ENCODE results near the gene GALNT9. TPM values are rescaled to one million over a fixed set of nuclear protein-coding genes. Genes with fewer than 3 reads are reported as not detected.

GALNT9 gene
- total RNA-seq, 1 donor from 2014 or later, result not detected

DNA sequence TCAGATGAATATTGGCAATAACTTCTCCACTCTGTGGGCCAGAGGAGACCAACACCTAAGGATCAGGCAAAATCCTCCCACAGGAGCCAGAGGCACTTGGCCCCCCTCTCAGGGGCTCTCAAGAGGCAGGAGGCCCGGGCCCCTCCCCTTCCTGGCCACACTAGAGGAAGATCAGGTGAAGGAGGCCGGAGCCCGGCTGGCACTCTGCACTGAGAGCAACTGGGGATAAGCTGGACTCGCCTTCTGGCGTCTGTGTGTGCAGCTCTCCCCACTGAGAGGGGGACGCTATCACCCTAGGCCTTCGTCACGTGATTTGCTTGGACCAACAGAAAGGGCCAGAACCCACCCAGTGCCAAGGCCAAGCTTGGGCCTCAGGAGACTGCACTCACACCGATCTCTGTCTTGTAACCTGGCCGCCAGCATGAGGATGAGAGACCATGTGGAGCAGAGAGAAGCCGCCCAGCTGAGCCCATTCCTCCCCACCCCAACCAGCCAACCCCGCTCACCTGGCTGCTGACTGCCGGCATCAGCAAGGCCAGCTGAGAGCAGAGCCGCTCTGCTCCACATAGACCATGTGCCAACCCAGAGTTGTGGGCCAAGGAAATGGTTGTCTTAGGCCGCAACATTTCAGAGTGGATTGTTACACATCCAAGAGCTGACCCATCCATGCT is 121.1 kb downstream of the GALNT9 start:
- no peak overlapping the region for H2AFZ ChIP-seq (replicated peaks)
- no peak for DNase-seq (ENCODE audit: low spot score)
- no peak overlapping the region for H3K4me2 ChIP-seq
- peaks cover 90% of the 10 kb centered on the region for H3K27me3 ChIP-seq
- Mint-ChIP-seq H3K4me1 (peaks cover 16% of the 10 kb centered on the region), H3K9me3 (peaks cover 10% of the 10 kb centered on the region), H3K36me3 (no peaks in the 10 kb centered on the region), H3K4me3 (no peak overlapping the region), H3K27ac (no peak overlapping the region), H3K27me3 (ENCODE audit: insufficient read depth, low read depth) (peaks cover 47% of the 10 kb centered on the region)
- H3K9ac ChIP-seq, result no peak overlapping the region
- no peaks in the 10 kb centered on the region for H3K36me3 ChIP-seq
- peaks cover 8% of the 10 kb centered on the region for H3K4me1 ChIP-seq
- no peaks in the 10 kb centered on the region for H3F3A ChIP-seq (ENCODE audit: low read depth)
- no peak for TF ChIP-seq EZH2phosphoT487 (IDR thresholded peaks at IDR 0.05)
- TF ChIP-seq EZH2 (IDR thresholded peaks at IDR 0.05), result no peak
- TF ChIP-seq CTCF (IDR thresholded peaks at IDR 0.05), result no peak
- no peak overlapping the region for H3K27ac ChIP-seq
- H3K4me3 ChIP-seq, result no peak overlapping the region
- H3K9me3 ChIP-seq (ENCODE audit: low read depth), result no peaks in the 10 kb centered on the region
- H3K79me2 ChIP-seq (ENCODE audit: low read depth), result no peaks in the 10 kb centered on the region
- no peaks in the 10 kb centered on the region for H4K20me1 ChIP-seq (ENCODE audit: low read depth)

- peaks cover 16% of the 10 kb centered on the region for H3K4me1 Mint-ChIP-seq
- H3K27me3 ChIP-seq, result peaks cover 98% of the 10 kb centered on the region
- no peak for DNase-seq (ENCODE audit: low spot score)
- no peaks in the 10 kb centered on the region for H3K36me3 Mint-ChIP-seq
- no peaks in the 10 kb centered on the region for H4K20me1 ChIP-seq (ENCODE audit: low read depth)
- no peak overlapping the region for H3K9ac ChIP-seq
- no peaks in the 10 kb centered on the region for H3K79me2 ChIP-seq (ENCODE audit: low read depth)
- no peak overlapping the region for H2AFZ ChIP-seq (replicated peaks)
- peaks cover 55% of the 10 kb centered on the region for H3K27me3 Mint-ChIP-seq (ENCODE audit: insufficient read depth, low read depth)
- H3K9me3 ChIP-seq (ENCODE audit: low read depth), result no peaks in the 10 kb centered on the region
- H3K9me3 Mint-ChIP-seq, result peaks cover 8% of the 10 kb centered on the region
- H3K4me3 Mint-ChIP-seq, result peak overlapping the region; percentile 38
- H3K4me3 ChIP-seq, result no peak overlapping the region
- H3K4me1 ChIP-seq, result peaks cover 8% of the 10 kb centered on the region
- H3K27ac Mint-ChIP-seq, result no peak overlapping the region
- H3K27ac ChIP-seq, result no peak overlapping the region
- no peaks in the 10 kb centered on the region for H3F3A ChIP-seq (ENCODE audit: low read depth)
- TF ChIP-seq CTCF (IDR thresholded peaks at IDR 0.05), result no peak
- TF ChIP-seq EZH2phosphoT487 (IDR thresholded peaks at IDR 0.05), result no peak
- no peaks in the 10 kb centered on the region for H3K36me3 ChIP-seq
- no peak overlapping the region for H3K4me2 ChIP-seq
Measured at GRCh38 chr12:132207083-132207775, 122.2 kb downstream of the GALNT9 start.

- Mint-ChIP-seq H3K27me3 (ENCODE audit: insufficient read depth, low read depth) (peaks cover 59% of the 10 kb centered on the region), H3K9me3 (peaks cover 3% of the 10 kb centered on the region), H3K4me3 (no peak overlapping the region), H3K36me3 (no peaks in the 10 kb centered on the region), H3K27ac (no peak overlapping the region), H3K4me1 (peaks cover 16% of the 10 kb centered on the region)
- H2AFZ ChIP-seq (replicated peaks), result no peak overlapping the region
- no peaks in the 10 kb centered on the region for H3K36me3 ChIP-seq
- H3K4me3 ChIP-seq, result no peak overlapping the region
- peaks cover 8% of the 10 kb centered on the region for H3K4me1 ChIP-seq
- peaks cover 100% of the 10 kb centered on the region for H3K27me3 ChIP-seq
- no peaks in the 10 kb centered on the region for H3K9me3 ChIP-seq (ENCODE audit: low read depth)
- H3K27ac ChIP-seq, result no peak overlapping the region
- no peak for DNase-seq (ENCODE audit: low spot score)
- no peaks in the 10 kb centered on the region for H3F3A ChIP-seq (ENCODE audit: low read depth)
- H3K4me2 ChIP-seq, result peak overlapping the region; percentile 70
- no peaks in the 10 kb centered on the region for H4K20me1 ChIP-seq (ENCODE audit: low read depth)
- no peak for TF ChIP-seq EZH2 (IDR thresholded peaks at IDR 0.05)
- no peak for TF ChIP-seq EZH2phosphoT487 (IDR thresholded peaks at IDR 0.05)
- TF ChIP-seq CTCF (IDR thresholded peaks at IDR 0.05), result no peak
- no peaks in the 10 kb centered on the region for H3K79me2 ChIP-seq (ENCODE audit: low read depth)
- no peak overlapping the region for H3K9ac ChIP-seq
Measured at GRCh38 chr12:132206046-132206434, 123.3 kb downstream of the GALNT9 start.
